Mucosa of descending colon (tissue), 3 donors: ENCODE measurements around the gene INTS6. TPM values are rescaled to one million over a fixed set of nuclear protein-coding genes. Genes with fewer than 3 reads are reported as not detected.

ENCODE experiments used
- ATAC-seq: fragments of 200-7000 bp; cut with Tn5 transposase; one replicate; pipeline ENCODE4 v1.9.1; 2020; ENCODE audit warnings: mild to moderate bottlenecking, moderate library complexity
- DNase-seq, 3 donors: peaks; one replicate each; pipeline ENCODE4 v3.0.0-alpha.2; 2020
- H3K36me3 ChIP-seq: fragments of 200-600 bp; one replicate; pipeline ENCODE4 v1.8.0; 2021; ENCODE audit warnings: low read depth, mild to moderate bottlenecking
- H3K4me1 ChIP-seq: fragments of 200-600 bp; one replicate; pipeline ENCODE4 v1.8.0; 2021; ENCODE audit warnings: low read depth, mild to moderate bottlenecking
- H3K4me3 ChIP-seq: fragments of 200-600 bp; one replicate; pipeline ENCODE4 v1.8.0; 2021; ENCODE audit warnings: mild to moderate bottlenecking
- H3K9me3 ChIP-seq: fragments of 200-600 bp; one replicate; pipeline ENCODE4 v1.8.0; 2021; ENCODE audit warnings: mild to moderate bottlenecking
- CTCF ChIP-seq: fragments of 200-600 bp; IDR thresholded peaks from one replicate; pipeline ENCODE4 v1.8.0; 2022; ENCODE audit warnings: antibody characterized with exemption, mild to moderate bottlenecking
- intact Hi-C, 2 donors: fragments of 100-400 bp; cut with DNase I in 1 of 2; cut with micrococcal nuclease in 1 of 2; formaldehyde crosslinking; loops; one replicate each; pipeline versions ENCODE4 v1.11.0 to v1.11.1; 2022; cut with DNase I, micrococcal nuclease
- total RNA-seq, 3 donors: library from RNA; stranded (reverse); fragmentation: NEBNext Ultra II Directional in 2 of 3; extraction: Animal tissue kit (Norgen Biotek cat#: 25700) in 2 of 3; gene quantifications; one replicate each; pipeline versions ENCODE4 v1.2.1 to v1.2.4, GENCODE V29; 2021 to 2023
- donor health status: DM: no; HTN: no; CAD: no; lungs with moderate emphysema.
- donor health status: DM: no; HTN: no; CAD: no.
- donor health status: DM: no; HTN: yes; CAD: no.

Gene INTS6
- total RNA-seq, 3 donors from 2014 or later, result 32.0 to 38.4 (median 36.3) TPM

- Histone ChIP-seq H3K36me3 (no peaks in the 10 kb centered on the region), H3K4me3 (no peak overlapping the region), H3K4me1 (no peaks in the 10 kb centered on the region), H3K9me3 (no peaks in the 10 kb centered on the region)
- DNase-seq, result no peak
- TF ChIP-seq CTCF, result no peak
- ATAC-seq, result no peak
- intact Hi-C loops, result no loop called here
Measured at GRCh38 chr13:51481656-51482055, 28.8 kb upstream of the INTS6 start.

- ATAC-seq, result no peak
- TF ChIP-seq CTCF, result no peak
- intact Hi-C loops, result no loop called here
Measured at GRCh38 chr13:51479199-51479523, 26.3 kb upstream of the INTS6 start.

GRCh38 chr13:51478418-51479198 lies 25.8 kb upstream of the INTS6 start:
- ATAC-seq (no peak), DNase-seq (no peak)
- H3K9me3 ChIP-seq, result no peaks in the 10 kb centered on the region
- TF ChIP-seq CTCF, result no peak
- H3K4me1 ChIP-seq, result no peaks in the 10 kb centered on the region
- H3K4me3 ChIP-seq, result no peak overlapping the region
- H3K36me3 ChIP-seq, result no peaks in the 10 kb centered on the region
- intact Hi-C loops, result no loop called here

More at GRCh38 chr13:51479199-51479523, 26.3 kb upstream of the INTS6 start:
- Histone ChIP-seq H3K36me3 (no peaks in the 10 kb centered on the region), H3K9me3 (no peaks in the 10 kb centered on the region), H3K4me3 (no peak overlapping the region), H3K4me1 (no peaks in the 10 kb centered on the region)
- DNase-seq, result no peak

- Histone ChIP-seq H3K4me1 (no peaks in the 10 kb centered on the region), H3K9me3 (no peaks in the 10 kb centered on the region), H3K36me3 (no peaks in the 10 kb centered on the region), H3K4me3 (no peak overlapping the region)
- intact Hi-C loops, result no loop called here
- ATAC-seq (no peak), DNase-seq (no peak)
- no peak for TF ChIP-seq CTCF
Measured at GRCh38 chr13:51477653-51478324, 25.0 kb upstream of the INTS6 start.

- no peak overlapping the region for H3K4me3 ChIP-seq
- H3K36me3 ChIP-seq, result no peaks in the 10 kb centered on the region
- no peak for DNase-seq
- no peak for TF ChIP-seq CTCF
- intact Hi-C loops, result no loop called here
- H3K4me1 ChIP-seq, result no peaks in the 10 kb centered on the region
- no peak for ATAC-seq
- H3K9me3 ChIP-seq, result no peaks in the 10 kb centered on the region
Measured at GRCh38 chr13:51477149-51477548, 24.3 kb upstream of the INTS6 start.
